ENCODE data around the gene SMCO2. TPM values are rescaled to one million over a fixed set of nuclear protein-coding genes. Genes with fewer than 3 reads are reported as not detected.

SMCO2 gene
- total RNA-seq, 2 experiments from 2014 or later, result not detected

DNA sequence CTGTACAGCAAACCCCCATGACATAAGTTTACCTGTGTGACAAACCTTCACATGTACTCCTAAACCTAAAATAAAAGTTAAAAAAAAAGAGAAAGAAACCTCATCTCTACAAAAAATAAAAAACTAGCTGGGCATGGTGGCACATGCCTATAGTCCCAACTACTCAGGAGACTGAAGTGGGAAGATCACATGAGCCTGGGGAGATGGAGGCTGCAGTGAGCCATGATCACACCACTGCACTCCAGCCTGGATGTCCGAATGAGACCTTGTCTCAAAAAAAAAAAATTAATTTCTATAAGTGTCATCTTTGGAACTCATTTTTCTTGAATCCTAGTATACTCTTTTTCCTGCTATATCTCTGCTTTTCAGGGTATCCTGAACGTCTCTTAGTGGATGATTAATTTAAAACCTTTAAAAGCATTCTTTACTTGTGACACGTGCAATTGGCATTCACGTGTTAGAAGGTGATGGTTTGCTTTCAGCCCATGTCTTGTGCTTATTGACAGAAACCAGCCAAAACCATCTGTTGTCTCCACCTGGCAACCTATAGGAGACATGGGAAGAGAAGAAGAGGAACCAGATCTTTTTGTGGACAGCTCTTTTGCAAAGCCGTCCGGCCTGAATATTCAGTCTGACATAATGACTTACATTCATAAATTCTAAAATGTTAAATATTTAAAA is 46.9 kb downstream of the SMCO2 start:
- peaks cover 6% of the 10 kb centered on the region for H3K27me3 Mint-ChIP-seq
- H3K4me1 Mint-ChIP-seq, result peaks cover 17% of the 10 kb centered on the region
- no peak overlapping the region for H3K4me3 Mint-ChIP-seq
- ATAC-seq (ENCODE audit: low read depth), result no peak
- POLR2A ChIA-PET, result no interaction called here
- H3K36me3 Mint-ChIP-seq, result peaks cover 12% of the 10 kb centered on the region
- DNase-seq, result no peak
- peaks cover 7% of the 10 kb centered on the region for H3K9me3 Mint-ChIP-seq
- no peak overlapping the region for H3K27ac Mint-ChIP-seq

DNA sequence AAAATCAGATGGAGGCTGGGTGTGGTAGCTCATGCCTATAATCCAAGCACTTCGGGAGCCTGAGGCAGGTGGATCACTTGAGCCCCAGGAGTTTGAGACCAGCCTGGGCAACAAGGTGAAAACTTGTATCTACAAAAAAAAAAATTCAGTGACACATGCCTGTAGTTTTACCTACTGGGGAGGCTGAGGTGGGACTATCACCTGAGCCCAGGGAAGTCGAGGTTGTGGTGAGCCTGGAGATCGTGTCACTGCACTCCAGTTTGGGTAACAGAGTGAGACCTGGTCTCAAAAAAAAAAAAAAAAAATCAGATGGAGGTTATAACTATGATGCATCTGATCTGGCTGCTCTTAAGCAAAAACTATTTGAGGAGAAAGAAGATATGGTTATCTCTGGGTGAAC is 50.9 kb downstream of the SMCO2 start:
- H3K4me1 Mint-ChIP-seq, result peaks cover 30% of the 10 kb centered on the region
- H3K27me3 Mint-ChIP-seq, result peaks cover 4% of the 10 kb centered on the region
- no peak overlapping the region for H3K27ac Mint-ChIP-seq
- ATAC-seq (ENCODE audit: low read depth), result no peak
- POLR2A ChIA-PET, result no interaction called here
- H3K4me3 Mint-ChIP-seq, result peak overlapping the region; percentile 18
- peaks cover 9% of the 10 kb centered on the region for H3K9me3 Mint-ChIP-seq
- peaks cover 15% of the 10 kb centered on the region for H3K36me3 Mint-ChIP-seq
- no peak for DNase-seq

DNA sequence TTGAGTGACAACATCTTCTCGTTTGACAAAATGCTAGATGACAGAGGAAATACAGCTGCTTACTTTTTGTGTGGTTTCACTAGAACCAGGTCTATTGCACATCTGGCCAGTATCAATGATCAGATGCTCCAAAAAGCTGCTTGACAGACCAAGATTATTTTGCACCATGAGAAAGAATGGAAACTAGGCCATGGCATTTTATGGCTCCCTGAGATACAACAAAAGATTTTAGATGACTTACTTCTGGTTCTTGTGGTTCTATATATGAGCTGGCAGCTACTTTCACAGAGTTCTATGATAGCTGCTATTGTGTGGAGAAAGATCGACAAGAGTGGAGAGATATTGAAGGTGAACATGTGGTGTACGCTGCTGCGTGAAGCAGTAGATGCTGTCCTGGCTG is 51.6 kb downstream of the SMCO2 start:
- peaks cover 31% of the 10 kb centered on the region for H3K4me1 Mint-ChIP-seq
- peak overlapping the region; percentile 28 for H3K27ac Mint-ChIP-seq
- H3K36me3 Mint-ChIP-seq, result peaks cover 18% of the 10 kb centered on the region
- POLR2A ChIA-PET, result interaction anchor here (1.0 kb wide), 1 partner anchor 26 kb away, joined by 4 read pairs; the partner anchor contains the start of gene PPFIBP1
- peaks cover 9% of the 10 kb centered on the region for H3K9me3 Mint-ChIP-seq
- H3K27me3 Mint-ChIP-seq, result peaks cover 4% of the 10 kb centered on the region
- ATAC-seq (ENCODE audit: low read depth), result peak; percentile 69
- H3K4me3 Mint-ChIP-seq, result peak overlapping the region; percentile 18
- no peak for DNase-seq

DNA sequence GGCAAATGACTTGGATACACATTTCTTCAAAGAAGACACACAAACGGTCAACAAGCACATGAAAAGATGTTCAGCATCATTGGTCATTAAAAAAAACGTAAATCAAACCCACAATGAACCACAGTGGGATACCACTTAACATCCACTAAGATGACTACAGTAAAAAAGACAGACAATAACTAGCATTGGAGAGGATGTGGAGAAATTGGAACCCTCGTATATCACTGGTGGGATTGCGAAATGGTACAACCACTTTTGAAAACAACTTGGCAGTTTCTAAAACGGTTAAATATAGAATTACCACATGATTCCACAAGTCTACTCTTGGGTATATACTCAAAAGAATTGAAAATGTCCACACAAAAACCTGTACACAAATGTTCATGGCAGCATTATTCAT is 52.2 kb downstream of the SMCO2 start:
- Mint-ChIP-seq H3K4me1 (peaks cover 31% of the 10 kb centered on the region), H3K27ac (no peak overlapping the region), H3K4me3 (no peak overlapping the region), H3K27me3 (peaks cover 2% of the 10 kb centered on the region), H3K9me3 (peaks cover 9% of the 10 kb centered on the region), H3K36me3 (peaks cover 18% of the 10 kb centered on the region)
- DNase-seq (no peak), ATAC-seq (ENCODE audit: low read depth) (no peak)
- POLR2A ChIA-PET, result interaction anchor here (1.0 kb wide), 1 partner anchor 25 kb away, joined by 4 read pairs; the partner anchor contains the start of gene PPFIBP1

GRCh38 chr12:27499377-27499776 is 52.8 kb downstream of the SMCO2 start:
- Mint-ChIP-seq H3K4me3 (no peak overlapping the region), H3K27ac (no peak overlapping the region), H3K4me1 (peaks cover 31% of the 10 kb centered on the region), H3K36me3 (peaks cover 18% of the 10 kb centered on the region), H3K9me3 (peaks cover 9% of the 10 kb centered on the region), H3K27me3 (peaks cover 5% of the 10 kb centered on the region)
- POLR2A ChIA-PET, result no interaction called here
- no peak for ATAC-seq (ENCODE audit: low read depth)
- no peak for DNase-seq

DNA sequence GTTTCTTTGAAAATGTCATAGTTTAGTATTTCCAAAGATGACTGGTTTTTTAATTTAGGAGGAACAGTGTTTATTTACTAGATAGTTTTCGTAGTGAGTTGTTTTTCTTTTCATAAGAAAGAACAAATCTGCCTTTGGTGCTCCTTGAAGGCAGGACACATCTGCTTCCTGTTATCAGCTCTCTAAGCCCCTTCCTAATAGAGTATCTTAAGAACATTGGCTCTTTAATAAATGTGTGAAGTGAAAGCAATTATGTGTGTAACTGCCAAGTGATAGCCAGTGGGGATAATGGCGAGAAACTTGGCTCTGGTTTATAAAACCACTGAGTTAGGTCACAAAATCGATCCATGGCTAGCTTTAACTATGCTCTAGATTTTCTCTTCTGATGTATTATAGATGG is 54.0 kb downstream of the SMCO2 start:
- Mint-ChIP-seq H3K36me3 (peaks cover 15% of the 10 kb centered on the region), H3K4me3 (no peak overlapping the region), H3K27ac (no peak overlapping the region), H3K9me3 (peaks cover 5% of the 10 kb centered on the region), H3K27me3 (peaks cover 6% of the 10 kb centered on the region), H3K4me1 (peaks cover 26% of the 10 kb centered on the region)
- POLR2A ChIA-PET, result no interaction called here
- DNase-seq (no peak), ATAC-seq (ENCODE audit: low read depth) (no peak)

- Mint-ChIP-seq H3K36me3 (peaks cover 13% of the 10 kb centered on the region), H3K27ac (peak overlapping the region; percentile 70), H3K4me3 (peak overlapping the region; percentile 41), H3K27me3 (peaks cover 13% of the 10 kb centered on the region), H3K9me3 (peaks cover 12% of the 10 kb centered on the region), H3K4me1 (peaks cover 24% of the 10 kb centered on the region)
- POLR2A ChIA-PET, result interaction anchor here (0.6 kb wide), 1 partner anchor 33 kb away, joined by 3 read pairs; no protein-coding TSS in a partner anchor
- DNase-seq (no peak), ATAC-seq (ENCODE audit: low read depth) (peak; percentile 42)
Measured at GRCh38 chr12:27502021-27502435, 55.5 kb downstream of the SMCO2 start.

- POLR2A ChIA-PET, result no interaction called here
Measured at GRCh38 chr12:27504507-27504906, 58.0 kb downstream of the SMCO2 start.

GRCh38 chr12:27505109-27505508 is 58.6 kb downstream of the SMCO2 start:
- POLR2A ChIA-PET, result interaction anchor here (1.8 kb wide), 1 partner anchor 18 kb away, joined by 7 read pairs; the partner anchor contains the start of gene PPFIBP1
- ATAC-seq (ENCODE audit: low read depth) (no peak), DNase-seq (no peak)
- H3K9me3 Mint-ChIP-seq, result peaks cover 12% of the 10 kb centered on the region
- H3K27me3 Mint-ChIP-seq, result peaks cover 28% of the 10 kb centered on the region
- H3K36me3 Mint-ChIP-seq, result peaks cover 6% of the 10 kb centered on the region
- no peak overlapping the region for H3K4me3 Mint-ChIP-seq
- H3K27ac Mint-ChIP-seq, result no peak overlapping the region
- H3K4me1 Mint-ChIP-seq, result peaks cover 11% of the 10 kb centered on the region

More at GRCh38 chr12:27504507-27504906, 58.0 kb downstream of the SMCO2 start:
- H3K4me3 Mint-ChIP-seq, result no peak overlapping the region
- H3K27me3 Mint-ChIP-seq, result peaks cover 26% of the 10 kb centered on the region
- no peak for DNase-seq
- ATAC-seq (ENCODE audit: low read depth), result no peak
- H3K36me3 Mint-ChIP-seq, result peaks cover 8% of the 10 kb centered on the region
- no peak overlapping the region for H3K27ac Mint-ChIP-seq
- peaks cover 11% of the 10 kb centered on the region for H3K4me1 Mint-ChIP-seq
- peaks cover 12% of the 10 kb centered on the region for H3K9me3 Mint-ChIP-seq

DNA sequence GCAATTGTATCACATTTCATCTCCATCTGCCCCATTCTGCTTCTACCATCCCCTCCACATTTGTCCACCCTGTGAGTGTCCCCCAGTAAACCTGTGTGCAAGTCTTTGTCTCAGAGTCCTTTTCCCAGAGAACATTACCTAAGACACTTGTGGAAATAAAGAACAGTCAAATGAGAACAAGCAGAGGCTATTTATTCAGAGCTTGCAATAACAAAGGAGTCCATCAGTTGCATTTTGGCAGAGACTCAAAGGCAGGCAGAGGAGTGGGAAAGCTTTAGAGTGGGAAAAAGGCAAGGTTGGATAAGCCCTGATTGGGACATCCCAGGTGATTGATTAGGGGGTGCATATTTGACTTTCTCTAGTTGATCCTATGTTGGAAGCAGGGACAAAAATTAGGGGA is 59.2 kb downstream of the SMCO2 start:
- no peak for DNase-seq
- peaks cover 27% of the 10 kb centered on the region for H3K27me3 Mint-ChIP-seq
- POLR2A ChIA-PET, result interaction anchor here (1.8 kb wide), 1 partner anchor 18 kb away, joined by 7 read pairs; the partner anchor contains the start of gene PPFIBP1
- H3K4me3 Mint-ChIP-seq, result no peak overlapping the region
- peaks cover 6% of the 10 kb centered on the region for H3K36me3 Mint-ChIP-seq
- ATAC-seq (ENCODE audit: low read depth), result no peak
- H3K4me1 Mint-ChIP-seq, result peaks cover 11% of the 10 kb centered on the region
- no peak overlapping the region for H3K27ac Mint-ChIP-seq
- H3K9me3 Mint-ChIP-seq, result peaks cover 12% of the 10 kb centered on the region

DNA sequence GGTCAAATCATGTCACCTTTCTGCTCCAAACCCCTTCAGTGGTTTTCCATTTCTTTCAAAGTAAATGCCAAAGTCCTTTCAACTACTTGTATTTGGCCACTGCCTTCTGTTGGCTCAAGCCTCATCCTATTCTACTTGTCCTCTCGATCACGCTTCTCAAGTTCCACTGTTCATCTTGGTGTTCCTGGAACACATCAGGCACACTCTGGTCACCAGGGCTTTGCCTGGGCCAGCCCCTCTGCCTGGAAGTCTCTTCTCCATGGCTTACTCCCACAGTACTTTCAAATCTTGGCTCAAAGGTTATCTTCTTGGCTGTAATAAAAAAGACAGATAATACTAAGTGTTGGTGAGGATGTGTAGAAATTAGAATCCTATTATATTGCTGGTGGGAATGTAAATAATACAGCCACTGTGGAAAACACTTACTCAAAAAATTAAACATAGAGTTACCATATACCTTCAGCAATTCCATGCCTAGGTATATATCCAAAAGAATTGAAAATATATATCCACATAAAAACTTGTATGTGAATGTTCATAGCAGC is 60.2 kb downstream of the SMCO2 start:
- Mint-ChIP-seq H3K4me1 (peaks cover 7% of the 10 kb centered on the region), H3K36me3 (peaks cover 6% of the 10 kb centered on the region), H3K27ac (no peak overlapping the region), H3K4me3 (no peak overlapping the region), H3K27me3 (peaks cover 31% of the 10 kb centered on the region), H3K9me3 (peaks cover 12% of the 10 kb centered on the region)
- POLR2A ChIA-PET, result interaction anchor here (1.8 kb wide), 1 partner anchor 17 kb away, joined by 7 read pairs; the partner anchor contains the start of gene PPFIBP1
- no peak for DNase-seq
- no peak for ATAC-seq (ENCODE audit: low read depth)

DNA sequence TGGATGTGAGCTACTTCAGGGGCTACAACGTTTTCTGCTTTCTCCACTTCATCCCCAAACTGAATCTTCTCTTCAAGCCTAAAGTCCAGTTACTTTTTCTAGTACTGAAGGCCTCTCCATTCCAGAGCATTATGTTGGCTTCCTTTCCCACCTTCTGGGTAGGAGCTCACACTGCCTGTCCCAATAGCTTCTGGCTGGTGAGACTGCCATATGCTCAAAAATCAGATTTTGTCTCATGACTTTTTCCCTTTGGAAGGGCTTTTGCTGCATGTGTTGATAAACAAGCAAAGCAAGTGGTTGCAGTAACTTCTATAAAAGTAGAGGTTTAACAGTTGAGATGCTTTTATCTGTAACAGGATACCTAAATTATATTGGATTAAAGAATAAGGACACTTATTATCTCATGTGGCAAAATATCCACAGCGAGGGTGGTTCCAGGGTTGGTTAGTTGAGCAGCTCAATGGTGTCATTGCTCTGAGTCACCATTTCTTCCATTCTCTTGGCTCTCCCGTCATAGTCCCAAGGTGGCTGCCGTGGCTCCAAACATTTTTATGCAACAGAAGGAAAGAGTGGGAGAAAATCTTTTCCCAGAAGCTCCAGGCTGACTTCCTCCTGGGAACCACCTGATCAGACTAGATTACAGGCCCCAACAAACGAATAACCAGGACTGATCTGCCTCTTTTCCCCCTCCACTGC is 62.3 kb downstream of the SMCO2 start:
- H3K4me3 Mint-ChIP-seq, result no peak overlapping the region
- DNase-seq (no peak), ATAC-seq (ENCODE audit: low read depth) (no peak)
- H3K9me3 Mint-ChIP-seq, result peaks cover 9% of the 10 kb centered on the region
- H3K27me3 Mint-ChIP-seq, result peaks cover 31% of the 10 kb centered on the region
- H3K36me3 Mint-ChIP-seq, result peaks cover 3% of the 10 kb centered on the region
- no peaks in the 10 kb centered on the region for H3K4me1 Mint-ChIP-seq
- POLR2A ChIA-PET, result interaction anchor here (0.5 kb wide), 1 partner anchor 15 kb away, joined by 3 read pairs; the partner anchor contains the start of gene PPFIBP1
- no peak overlapping the region for H3K27ac Mint-ChIP-seq

- Mint-ChIP-seq H3K36me3 (peaks cover 2% of the 10 kb centered on the region), H3K27ac (no peak overlapping the region), H3K9me3 (peaks cover 8% of the 10 kb centered on the region), H3K4me1 (no peaks in the 10 kb centered on the region), H3K27me3 (peaks cover 31% of the 10 kb centered on the region), H3K4me3 (no peak overlapping the region)
- ATAC-seq (ENCODE audit: low read depth) (no peak), DNase-seq (no peak)
- POLR2A ChIA-PET, result no interaction called here
Measured at GRCh38 chr12:27511031-27511722, 64.6 kb downstream of the SMCO2 start.
